ENCODE results near the gene UBE3C. TPM values are rescaled to one million over a fixed set of nuclear protein-coding genes. Genes with fewer than 3 reads are reported as not detected.

UBE3C gene
- total and polyA plus RNA-seq, 2 donors (not counting 3 experiments of a cell fraction or from before 2014, with no cell fraction given) = 45.1 to 77.3 TPM

DNA sequence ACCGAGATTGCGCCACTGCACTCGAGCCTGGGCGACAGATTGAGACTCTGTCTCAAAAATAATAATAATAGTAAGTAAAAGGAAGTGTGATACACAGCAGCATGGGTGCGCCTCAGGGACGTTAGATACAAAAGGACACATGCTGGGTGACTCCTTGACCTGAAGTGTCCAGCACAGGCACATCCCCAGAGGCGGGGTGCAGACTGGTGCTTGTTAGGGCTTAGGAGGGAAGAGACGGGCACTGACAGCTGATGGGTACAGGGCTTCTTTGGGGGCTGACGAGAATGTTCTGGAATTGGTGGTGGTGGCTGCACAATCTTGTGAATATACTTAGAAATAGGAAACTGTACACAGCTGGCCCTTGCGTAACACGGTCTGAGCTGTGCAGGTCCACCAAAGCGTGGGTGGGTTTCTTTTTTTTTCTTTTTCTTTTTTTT lies 136.3 kb downstream of the UBE3C start:
- ChIA-PET POLR2A (interaction anchor here (0.6 kb wide), 1 partner anchor 91 kb away, joined by 4 read pairs; no protein-coding TSS in a partner anchor), CTCF (interaction anchor here (0.7 to 3.3 kb wide), 4 partner anchors 25 to 497 kb away, joined by 3 to 30 read pairs (median 4); no protein-coding TSS in a partner anchor)
- no peak overlapping the region for H3K9ac ChIP-seq (replicated peaks; ENCODE audit: extremely low read depth, insufficient read depth, low read length)
- H3K4me1 ChIP-seq (ENCODE audit: control insufficient read depth, extremely low read depth, insufficient read depth, low read length) = peaks cover 22% of the 10 kb centered on the region
- H3K27me3 ChIP-seq (ENCODE audit: control insufficient read depth in 2 of 2, insufficient read depth in 2 of 2, low read length in 2 of 2) = no peaks in the 10 kb centered on the region
- H3K9me1 ChIP-seq (replicated peaks; ENCODE audit: control insufficient read depth, extremely low read depth, insufficient read depth, low read length) = no peaks in the 10 kb centered on the region
- H3K27ac ChIP-seq (ENCODE audit: insufficient read depth, low read depth, low read length) = no peak overlapping the region
- intact Hi-C loops (cut with micrococcal nuclease) (loop anchor here (5.0 kb wide), 2 partner anchors 323 to 1478 kb away; no protein-coding TSS in a partner anchor), dilution Hi-C loops (cut with MboI; ENCODE audit: extremely low pct_ligation_motif_present, low sequenced_read_pairs) (no loop called here)
- TF ChIP-seq MAX (IDR thresholded peaks at IDR 0.05; ENCODE audit: insufficient read depth, insufficient read length) (no peak), GATA2 (IDR thresholded peaks at IDR 0.05; ENCODE audit: insufficient read depth, insufficient read length, low read depth, low read length) (no peak), MYC (IDR thresholded peaks at IDR 0.05; ENCODE audit: low read depth, low read length) (no peak), FOS (IDR thresholded peaks at IDR 0.05; ENCODE audit: borderline replicate concordance, insufficient read depth, low read length) (no peak), POLR2AphosphoS5 (IDR thresholded peaks at IDR 0.05; ENCODE audit: insufficient read depth, low read depth, low read length) (no peak), POLR2A (IDR thresholded peaks at IDR 0.05; ENCODE audit: low read depth, low read length) (no peak), JUN (IDR thresholded peaks at IDR 0.05; ENCODE audit: borderline replicate concordance, insufficient read depth, insufficient read length, low read depth) (no peak), EZH2 (IDR thresholded peaks at IDR 0.05; ENCODE audit: borderline replicate concordance, low read depth, low read length, severe bottlenecking) (no peak)
- TF ChIP-seq, protein P1, sequence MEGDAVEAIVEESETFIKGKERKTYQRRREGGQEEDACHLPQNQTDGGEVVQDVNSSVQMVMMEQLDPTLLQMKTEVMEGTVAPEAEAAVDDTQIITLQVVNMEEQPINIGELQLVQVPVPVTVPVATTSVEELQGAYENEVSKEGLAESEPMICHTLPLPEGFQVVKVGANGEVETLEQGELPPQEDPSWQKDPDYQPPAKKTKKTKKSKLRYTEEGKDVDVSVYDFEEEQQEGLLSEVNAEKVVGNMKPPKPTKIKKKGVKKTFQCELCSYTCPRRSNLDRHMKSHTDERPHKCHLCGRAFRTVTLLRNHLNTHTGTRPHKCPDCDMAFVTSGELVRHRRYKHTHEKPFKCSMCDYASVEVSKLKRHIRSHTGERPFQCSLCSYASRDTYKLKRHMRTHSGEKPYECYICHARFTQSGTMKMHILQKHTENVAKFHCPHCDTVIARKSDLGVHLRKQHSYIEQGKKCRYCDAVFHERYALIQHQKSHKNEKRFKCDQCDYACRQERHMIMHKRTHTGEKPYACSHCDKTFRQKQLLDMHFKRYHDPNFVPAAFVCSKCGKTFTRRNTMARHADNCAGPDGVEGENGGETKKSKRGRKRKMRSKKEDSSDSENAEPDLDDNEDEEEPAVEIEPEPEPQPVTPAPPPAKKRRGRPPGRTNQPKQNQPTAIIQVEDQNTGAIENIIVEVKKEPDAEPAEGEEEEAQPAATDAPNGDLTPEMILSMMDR (IDR thresholded peaks at IDR 0.05; ENCODE audit: extremely low read depth in 1 of 2, insufficient read depth in 1 of 2, low read depth in 1 of 2, low read length in 2 of 2) = no peak
- H2AFZ ChIP-seq (ENCODE audit: low read depth, low read length) = no peak overlapping the region
- H3K9me3 ChIP-seq (replicated peaks; ENCODE audit: control insufficient read depth, insufficient read depth, low read length) = no peaks in the 10 kb centered on the region
- H3K36me3 ChIP-seq (ENCODE audit: control insufficient read depth in 2 of 2, extremely low read depth in 1 of 2, insufficient read depth in 2 of 2, low read length in 2 of 2) = peaks cover 4 to 5% of the 10 kb centered on the region in 2 experiments
- no peaks in the 10 kb centered on the region for H4K20me1 ChIP-seq (replicated peaks; ENCODE audit: control insufficient read depth, extremely low read depth, insufficient read depth, low read length)
- FAIRE-seq (no peak), DNase-seq (ENCODE audit: low read depth, low spot score) (no peak)
- no peaks in the 10 kb centered on the region for H3K79me2 ChIP-seq (ENCODE audit: control insufficient read depth, insufficient read depth, low read length)
- no TSS peak for BruUV-seq (replicated peaks)
- no peak overlapping the region for H3K4me3 ChIP-seq (replicated peaks in 1 of 3; ENCODE audit: insufficient read depth in 1 of 3, low read depth in 1 of 3, low read length in 3 of 3)
- H3K4me2 ChIP-seq (ENCODE audit: insufficient read depth, low read length) = no peak overlapping the region

All from endothelial cell of umbilical vein (primary cell).